Activated T-helper 1 cell treated with anti-CD3 and anti-CD28 coated beads, Interleukin-12 subunit alpha, Interleukin-12 subunit beta, Interleukin-2, Interleukin-4 antibody, amounts not matched to agents 30 ng/mL and 10 ng/mL and 1 ng/mL, durations not matched to agents 14 hours and 24 hours and 36 hours (primary cell): ENCODE data around the gene GABRB2. TPM values are rescaled to one million over a fixed set of nuclear protein-coding genes. Genes with fewer than 3 reads are reported as not detected.
A peak's percentile ranks its signal among the peaks of the same experiment; 100 is the strongest.
"Not testable (repeated sequence)": the region's sequence is repeated elsewhere in the genome, so short reads cannot be mapped to it uniquely, and the experiment has no call there.

Experiments used
- DNase-seq: peaks from one replicate; pipeline ENCODE4 v3.0.0; 2021; ENCODE audit warnings: low spot score
- H3K27ac Mint-ChIP-seq: one replicate; pipeline ENCODE4 v1.8.0; 2021; ENCODE audit warnings: mild to moderate bottlenecking, mixed read lengths
- H3K27me3 Mint-ChIP-seq: one replicate; pipeline ENCODE4 v1.8.0; 2022; ENCODE audit warnings: mild to moderate bottlenecking, moderate library complexity, mixed read lengths; ENCODE audit not compliant: insufficient read depth
- H3K36me3 Mint-ChIP-seq: one replicate; pipeline ENCODE4 v1.8.0; 2021; ENCODE audit warnings: low read depth, mixed read lengths
- H3K4me1 Mint-ChIP-seq: one replicate; pipeline ENCODE4 v1.8.0; 2021; ENCODE audit warnings: low read depth, mixed read lengths
- H3K4me3 Mint-ChIP-seq: one replicate; pipeline ENCODE4 v1.8.0; 2021; ENCODE audit warnings: mild to moderate bottlenecking, moderate library complexity, mixed read lengths
- H3K9me3 Mint-ChIP-seq: one replicate; pipeline ENCODE4 v1.8.0; 2021; ENCODE audit warnings: mixed read lengths
- intact Hi-C: fragments of 100-400 bp; cut with micrococcal nuclease; formaldehyde crosslinking; loops from one replicate; pipeline ENCODE4 v1.15.1; 2024
- total RNA-seq: library from RNA; stranded (reverse); gene quantifications from 2 replicates; pipeline ENCODE4 v1.2.3, GENCODE V29; 2022

Gene GABRB2
- total RNA-seq, 1 donor from 2014 or later: not detected

- DNase-seq: no peak
- Mint-ChIP-seq H3K4me3 (no peak overlapping the region), H3K27ac (no peak overlapping the region), H3K4me1 (no peaks in the 10 kb centered on the region), H3K27me3 (no peaks in the 10 kb centered on the region), H3K9me3 (peaks cover 3% of the 10 kb centered on the region), H3K36me3 (no peaks in the 10 kb centered on the region)
- intact Hi-C loops: no loop called here
These were observed 273.1 kb downstream of the GABRB2 start for GRCh38 chr5:161273410-161273809.

- Mint-ChIP-seq H3K36me3 (no peaks in the 10 kb centered on the region), H3K4me3 (no peak overlapping the region), H3K27ac (peak overlapping the region; percentile 10), H3K27me3 (no peaks in the 10 kb centered on the region), H3K9me3 (peaks cover 3% of the 10 kb centered on the region), H3K4me1 (no peaks in the 10 kb centered on the region)
- intact Hi-C loops: no loop called here
- DNase-seq: no peak
These were observed 274.7 kb downstream of the GABRB2 start for GRCh38 chr5:161271816-161272215.

- H3K27me3 Mint-ChIP-seq: no peaks in the 10 kb centered on the region
- intact Hi-C loops: no loop called here
- DNase-seq: no peak
- no peaks in the 10 kb centered on the region for H3K36me3 Mint-ChIP-seq
- no peak overlapping the region for H3K27ac Mint-ChIP-seq
- no peaks in the 10 kb centered on the region for H3K4me1 Mint-ChIP-seq
- H3K4me3 Mint-ChIP-seq: no peak overlapping the region
- H3K9me3 Mint-ChIP-seq: peaks cover 3% of the 10 kb centered on the region
These were observed 277.4 kb downstream of the GABRB2 start for GRCh38 chr5:161269125-161269524.

- H3K36me3 Mint-ChIP-seq: no peaks in the 10 kb centered on the region
- no peaks in the 10 kb centered on the region for H3K4me1 Mint-ChIP-seq
- no peaks in the 10 kb centered on the region for H3K27me3 Mint-ChIP-seq
- H3K9me3 Mint-ChIP-seq: peaks cover 3% of the 10 kb centered on the region
- H3K4me3 Mint-ChIP-seq: no peak overlapping the region
- H3K27ac Mint-ChIP-seq: no peak overlapping the region
- DNase-seq: no peak
- intact Hi-C loops: no loop called here
These were observed 279.6 kb downstream of the GABRB2 start for GRCh38 chr5:161266954-161267353.

- intact Hi-C loops: no loop called here
- no peaks in the 10 kb centered on the region for H3K9me3 Mint-ChIP-seq
- no peak overlapping the region for H3K27ac Mint-ChIP-seq
- no peaks in the 10 kb centered on the region for H3K4me1 Mint-ChIP-seq
- H3K36me3 Mint-ChIP-seq: no peaks in the 10 kb centered on the region
- DNase-seq: no peak
- no peak overlapping the region for H3K4me3 Mint-ChIP-seq
- H3K27me3 Mint-ChIP-seq: no peaks in the 10 kb centered on the region
These were observed 281.5 kb downstream of the GABRB2 start for GRCh38 chr5:161265006-161265405.

- no peak overlapping the region for H3K27ac Mint-ChIP-seq
- no peak overlapping the region for H3K4me3 Mint-ChIP-seq
- H3K9me3 Mint-ChIP-seq: no peaks in the 10 kb centered on the region
- H3K4me1 Mint-ChIP-seq: no peaks in the 10 kb centered on the region
- intact Hi-C loops: no loop called here
- no peaks in the 10 kb centered on the region for H3K36me3 Mint-ChIP-seq
- no peak for DNase-seq
- no peaks in the 10 kb centered on the region for H3K27me3 Mint-ChIP-seq
These were observed 283.3 kb downstream of the GABRB2 start for GRCh38 chr5:161263191-161263590.

GRCh38 chr5:161261668-161262323 lies 284.7 kb downstream of the GABRB2 start:
- DNase-seq: no peak
- Mint-ChIP-seq H3K9me3 (no peaks in the 10 kb centered on the region), H3K36me3 (no peaks in the 10 kb centered on the region), H3K27me3 (no peaks in the 10 kb centered on the region), H3K4me3 (no peak overlapping the region), H3K4me1 (no peaks in the 10 kb centered on the region), H3K27ac (no peak overlapping the region)
- intact Hi-C loops: no loop called here

- H3K27ac Mint-ChIP-seq: no peak overlapping the region
- H3K9me3 Mint-ChIP-seq: no peaks in the 10 kb centered on the region
- no peak overlapping the region for H3K4me3 Mint-ChIP-seq
- H3K4me1 Mint-ChIP-seq: no peaks in the 10 kb centered on the region
- no peaks in the 10 kb centered on the region for H3K27me3 Mint-ChIP-seq
- intact Hi-C loops: no loop called here
- DNase-seq: no peak
- H3K36me3 Mint-ChIP-seq: no peaks in the 10 kb centered on the region
These were observed 288.1 kb downstream of the GABRB2 start for GRCh38 chr5:161258438-161258837.

- Mint-ChIP-seq H3K27ac (no peak overlapping the region), H3K9me3 (no peaks in the 10 kb centered on the region), H3K4me3 (no peak overlapping the region), H3K4me1 (no peaks in the 10 kb centered on the region), H3K36me3 (no peaks in the 10 kb centered on the region), H3K27me3 (no peaks in the 10 kb centered on the region)
- intact Hi-C loops: no loop called here
- DNase-seq: no peak
These were observed 289.6 kb downstream of the GABRB2 start for GRCh38 chr5:161256957-161257356.

- H3K9me3 Mint-ChIP-seq, H3K27ac Mint-ChIP-seq, H3K4me3 Mint-ChIP-seq, H3K4me1 Mint-ChIP-seq, intact Hi-C loops, H3K27me3 Mint-ChIP-seq, H3K36me3 Mint-ChIP-seq, DNase-seq: not testable (repeated sequence)
These were observed 293.6 kb downstream of the GABRB2 start for GRCh38 chr5:161252955-161253354.

- intact Hi-C loops: no loop called here
- H3K27ac Mint-ChIP-seq: no peak overlapping the region
- no peaks in the 10 kb centered on the region for H3K4me1 Mint-ChIP-seq
- H3K36me3 Mint-ChIP-seq: no peaks in the 10 kb centered on the region
- DNase-seq: no peak
- no peaks in the 10 kb centered on the region for H3K9me3 Mint-ChIP-seq
- H3K27me3 Mint-ChIP-seq: no peaks in the 10 kb centered on the region
- H3K4me3 Mint-ChIP-seq: no peak overlapping the region
These were observed 299.8 kb downstream of the GABRB2 start for GRCh38 chr5:161246749-161247148.

GRCh38 chr5:161245846-161246245 lies 300.7 kb downstream of the GABRB2 start:
- intact Hi-C loops, H3K36me3 Mint-ChIP-seq, DNase-seq, H3K4me3 Mint-ChIP-seq, H3K9me3 Mint-ChIP-seq, H3K4me1 Mint-ChIP-seq, H3K27me3 Mint-ChIP-seq, H3K27ac Mint-ChIP-seq: not testable (repeated sequence)
